Measurements from ENCODE around the gene CNTNAP5.

CNTNAP5 gene

DNA sequence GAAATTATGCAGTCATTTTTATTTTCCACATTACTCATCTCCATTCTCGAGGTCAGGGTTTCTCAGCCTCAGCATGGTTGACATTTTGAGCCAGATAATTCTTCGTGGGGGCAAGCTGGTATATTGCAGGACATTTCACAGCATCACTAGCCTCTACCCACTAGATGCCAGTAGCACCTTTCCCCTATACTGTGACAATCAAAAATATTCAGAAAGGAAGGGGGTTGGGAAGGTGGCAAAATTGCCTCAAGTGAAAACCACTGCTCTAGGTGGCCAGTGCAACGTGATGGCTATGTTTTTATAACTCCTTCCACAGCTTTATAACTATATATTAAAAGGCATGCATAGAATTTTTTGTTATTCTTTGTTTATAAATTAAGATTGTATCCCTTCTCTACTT, 294.5 kb downstream of the CNTNAP5 start:
- H3K9ac ChIP-seq (ENCODE audit: low read depth, low read length, poor library complexity, severe bottlenecking), result no peak overlapping the region
- H3K4me1 ChIP-seq (ENCODE audit: insufficient read depth, low read length, poor library complexity, severe bottlenecking), result no peaks in the 10 kb centered on the region
- H4K20me1 ChIP-seq (ENCODE audit: insufficient read depth, low read length, poor library complexity, severe bottlenecking), result no peaks in the 10 kb centered on the region
- no peaks in the 10 kb centered on the region for H3K36me3 ChIP-seq (ENCODE audit: insufficient read depth, low read length)
- no peak for TF ChIP-seq EZH2phosphoT487 (IDR thresholded peaks at IDR 0.05; ENCODE audit: borderline replicate concordance)
- TF ChIP-seq, protein P1, sequence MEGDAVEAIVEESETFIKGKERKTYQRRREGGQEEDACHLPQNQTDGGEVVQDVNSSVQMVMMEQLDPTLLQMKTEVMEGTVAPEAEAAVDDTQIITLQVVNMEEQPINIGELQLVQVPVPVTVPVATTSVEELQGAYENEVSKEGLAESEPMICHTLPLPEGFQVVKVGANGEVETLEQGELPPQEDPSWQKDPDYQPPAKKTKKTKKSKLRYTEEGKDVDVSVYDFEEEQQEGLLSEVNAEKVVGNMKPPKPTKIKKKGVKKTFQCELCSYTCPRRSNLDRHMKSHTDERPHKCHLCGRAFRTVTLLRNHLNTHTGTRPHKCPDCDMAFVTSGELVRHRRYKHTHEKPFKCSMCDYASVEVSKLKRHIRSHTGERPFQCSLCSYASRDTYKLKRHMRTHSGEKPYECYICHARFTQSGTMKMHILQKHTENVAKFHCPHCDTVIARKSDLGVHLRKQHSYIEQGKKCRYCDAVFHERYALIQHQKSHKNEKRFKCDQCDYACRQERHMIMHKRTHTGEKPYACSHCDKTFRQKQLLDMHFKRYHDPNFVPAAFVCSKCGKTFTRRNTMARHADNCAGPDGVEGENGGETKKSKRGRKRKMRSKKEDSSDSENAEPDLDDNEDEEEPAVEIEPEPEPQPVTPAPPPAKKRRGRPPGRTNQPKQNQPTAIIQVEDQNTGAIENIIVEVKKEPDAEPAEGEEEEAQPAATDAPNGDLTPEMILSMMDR (conservative IDR thresholded peaks at IDR 0.05; ENCODE audit: low read length), result no peak
- H3K27me3 ChIP-seq (ENCODE audit: insufficient read depth, low read length, poor library complexity, severe bottlenecking), result no peaks in the 10 kb centered on the region
- H3K9me3 ChIP-seq (ENCODE audit: insufficient read depth, low read depth, low read length), result no peaks in the 10 kb centered on the region
- no peaks in the 10 kb centered on the region for H3K79me2 ChIP-seq (ENCODE audit: insufficient read depth, low read length)
- H3K4me2 ChIP-seq (ENCODE audit: low read depth, low read length, poor library complexity, severe bottlenecking), result no peak overlapping the region
- no peaks in the 10 kb centered on the region for H3K9me2 ChIP-seq (replicated peaks; ENCODE audit: low read depth, low read length)
- H3K4me3 ChIP-seq (ENCODE audit: low read length, poor library complexity, severe bottlenecking), result no peak overlapping the region
- H3F3A ChIP-seq (ENCODE audit: low read depth), result no peaks in the 10 kb centered on the region
- H2AFZ ChIP-seq (ENCODE audit: low read length), result no peak overlapping the region

DNA sequence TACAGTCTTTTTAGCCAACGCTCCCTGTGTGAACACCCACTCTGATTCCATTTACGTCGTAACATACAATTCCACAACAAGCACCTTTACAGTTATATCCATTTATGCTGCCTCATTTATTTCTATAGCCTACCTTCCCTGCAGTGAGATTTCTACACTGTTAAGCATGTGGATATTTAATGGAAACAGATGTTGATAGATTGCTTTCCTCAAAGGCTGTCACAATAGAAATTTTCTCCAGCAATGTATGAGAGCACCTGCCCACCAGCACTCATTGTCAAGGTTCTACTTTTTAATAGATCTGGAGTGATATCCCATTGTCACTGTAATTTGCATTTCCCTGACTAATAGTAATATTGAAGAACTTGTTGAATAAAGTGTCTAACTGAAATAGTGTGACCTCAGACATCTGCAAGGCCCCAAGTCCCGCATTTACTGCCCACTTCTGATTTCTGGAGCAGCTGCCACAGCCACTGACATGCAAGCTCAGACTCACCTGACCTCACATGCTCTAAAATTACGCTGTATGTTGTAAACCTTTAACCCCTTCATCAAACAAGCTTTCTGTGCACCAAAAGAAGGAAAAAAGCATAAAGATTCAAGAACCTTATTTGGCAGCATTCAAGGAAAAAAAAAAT, 295.1 kb downstream of the CNTNAP5 start:
- Histone ChIP-seq H3K9me2 (replicated peaks; ENCODE audit: low read depth, low read length) (no peaks in the 10 kb centered on the region), H2AFZ (ENCODE audit: low read length) (no peak overlapping the region), H3K36me3 (ENCODE audit: insufficient read depth, low read length) (no peaks in the 10 kb centered on the region), H4K20me1 (ENCODE audit: insufficient read depth, low read length, poor library complexity, severe bottlenecking) (no peaks in the 10 kb centered on the region), H3K9me3 (ENCODE audit: insufficient read depth, low read depth, low read length) (no peaks in the 10 kb centered on the region), H3K4me3 (ENCODE audit: low read length, poor library complexity, severe bottlenecking) (no peak overlapping the region), H3K9ac (ENCODE audit: low read depth, low read length, poor library complexity, severe bottlenecking) (no peak overlapping the region), H3K79me2 (ENCODE audit: insufficient read depth, low read length) (no peaks in the 10 kb centered on the region), H3F3A (ENCODE audit: low read depth) (no peaks in the 10 kb centered on the region), H3K4me2 (ENCODE audit: low read depth, low read length, poor library complexity, severe bottlenecking) (no peak overlapping the region), H3K4me1 (ENCODE audit: insufficient read depth, low read length, poor library complexity, severe bottlenecking) (no peaks in the 10 kb centered on the region), H3K27me3 (ENCODE audit: insufficient read depth, low read length, poor library complexity, severe bottlenecking) (no peaks in the 10 kb centered on the region)
- TF ChIP-seq EZH2phosphoT487 (IDR thresholded peaks at IDR 0.05; ENCODE audit: borderline replicate concordance), result no peak
- TF ChIP-seq, protein P1 (conservative IDR thresholded peaks at IDR 0.05; ENCODE audit: low read length), result no peak

GRCh38 chr2:124323321-124323720, 298.2 kb downstream of the CNTNAP5 start:
- no peak overlapping the region for H3K9ac ChIP-seq (ENCODE audit: low read depth, low read length, poor library complexity, severe bottlenecking)
- no peak overlapping the region for H3K4me3 ChIP-seq (ENCODE audit: low read length, poor library complexity, severe bottlenecking)
- H3K27me3 ChIP-seq (ENCODE audit: insufficient read depth, low read length, poor library complexity, severe bottlenecking), result no peaks in the 10 kb centered on the region
- H4K20me1 ChIP-seq (ENCODE audit: insufficient read depth, low read length, poor library complexity, severe bottlenecking), result no peaks in the 10 kb centered on the region
- no peaks in the 10 kb centered on the region for H3K9me3 ChIP-seq (ENCODE audit: insufficient read depth, low read depth, low read length)
- no peak overlapping the region for H2AFZ ChIP-seq (ENCODE audit: low read length)
- H3F3A ChIP-seq (ENCODE audit: low read depth), result no peaks in the 10 kb centered on the region
- no peaks in the 10 kb centered on the region for H3K4me1 ChIP-seq (ENCODE audit: insufficient read depth, low read length, poor library complexity, severe bottlenecking)
- H3K4me2 ChIP-seq (ENCODE audit: low read depth, low read length, poor library complexity, severe bottlenecking), result no peak overlapping the region
- H3K79me2 ChIP-seq (ENCODE audit: insufficient read depth, low read length), result no peaks in the 10 kb centered on the region
- TF ChIP-seq, protein P1 (conservative IDR thresholded peaks at IDR 0.05; ENCODE audit: low read length), result no peak
- no peak for TF ChIP-seq EZH2phosphoT487 (IDR thresholded peaks at IDR 0.05; ENCODE audit: borderline replicate concordance)
- H3K9me2 ChIP-seq (replicated peaks; ENCODE audit: low read depth, low read length), result no peaks in the 10 kb centered on the region
- no peaks in the 10 kb centered on the region for H3K36me3 ChIP-seq (ENCODE audit: insufficient read depth, low read length)
